Activated gamma-delta T cell treated with anti-CD3 and anti-CD28 coated beads, Interleukin-2, amount 50 U/mL, for 16 hours (primary cell): ENCODE measurements around the gene NFYC.

Experiments used
- DNase-seq: peaks from one replicate; pipeline ENCODE4 v3.0.0-alpha.2; 2020; ENCODE audit warnings: low read depth

NFYC gene

DNA sequence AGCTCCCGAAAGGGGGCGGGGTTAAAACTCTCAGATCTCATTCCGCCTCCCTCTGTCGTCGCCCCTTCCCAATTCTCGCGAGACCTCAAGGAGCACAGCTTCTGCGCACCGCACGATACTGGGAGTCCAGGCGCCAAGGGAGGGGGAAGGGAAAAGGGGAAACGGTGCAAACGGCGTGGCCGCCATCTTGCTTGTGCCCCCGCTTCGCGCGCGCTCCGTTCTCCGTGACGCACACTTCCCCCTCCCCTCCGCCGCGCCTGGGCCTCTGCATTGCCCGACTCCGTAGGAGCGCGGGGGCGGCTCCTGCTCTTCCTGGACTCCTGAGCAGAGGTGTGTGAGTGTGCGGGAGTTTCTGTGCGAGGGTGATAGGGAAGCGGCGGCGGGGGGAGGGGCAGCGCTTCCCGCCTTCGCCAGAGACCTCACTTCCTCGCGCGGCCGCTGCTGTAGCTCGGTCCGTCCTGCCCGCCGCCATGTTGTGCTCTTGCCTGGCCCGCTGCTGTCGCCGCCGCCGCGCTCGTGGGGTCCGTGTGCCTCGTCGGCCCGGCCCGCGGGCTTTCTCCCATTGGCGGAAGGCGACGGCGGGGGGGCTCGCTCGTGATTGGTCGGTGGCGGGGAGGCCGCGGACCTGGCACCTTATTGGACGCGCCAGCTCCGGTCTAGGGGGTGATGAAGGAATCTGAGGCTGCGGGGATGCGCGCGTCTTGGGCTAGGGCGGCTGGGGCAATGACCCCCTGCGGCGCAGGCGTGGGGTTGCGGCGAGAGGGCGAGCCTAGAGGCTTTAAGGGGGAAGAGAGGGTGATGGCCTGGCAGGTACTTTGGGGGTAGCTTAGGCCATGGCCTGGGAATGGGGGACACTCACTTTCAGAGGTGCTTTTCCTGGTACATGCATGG lies at the start of gene NFYC:
Gene NFYC, plus strand, starts transcription at position 167 of the 891 bp plus-strand sequence. CDS start 47,140 bp downstream, outside the sequence.
- DNase-seq, result peak; percentile 88

DNA sequence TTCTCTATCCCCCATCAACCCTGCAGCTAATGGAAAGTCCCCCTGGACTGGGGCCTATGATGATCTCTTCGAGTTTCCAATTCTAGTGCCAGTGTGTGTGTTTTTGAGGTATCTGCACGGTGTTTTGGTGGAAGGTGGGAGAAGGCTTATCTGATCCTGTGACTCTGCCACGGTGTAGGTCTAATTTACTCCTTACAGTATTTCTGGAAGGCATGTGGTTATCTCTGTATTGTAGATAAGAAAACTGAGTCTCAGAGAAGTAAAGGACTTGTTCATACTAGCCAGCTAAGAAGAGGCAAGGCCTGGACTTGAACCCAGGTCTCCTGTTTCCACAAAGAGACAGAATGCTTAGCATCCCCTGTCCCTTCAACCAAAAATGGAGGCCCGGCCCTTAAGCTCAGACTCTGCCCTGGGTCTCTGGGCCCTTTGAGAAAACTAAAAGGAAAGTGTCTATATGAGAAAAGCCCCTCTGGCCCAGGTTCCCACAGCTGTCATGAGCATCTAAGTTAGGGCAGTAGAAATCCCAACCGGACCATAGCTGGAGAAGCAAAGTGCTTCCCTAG lies 46.3 kb upstream of the NFYC start:
- DNase-seq, result no peak

DNA sequence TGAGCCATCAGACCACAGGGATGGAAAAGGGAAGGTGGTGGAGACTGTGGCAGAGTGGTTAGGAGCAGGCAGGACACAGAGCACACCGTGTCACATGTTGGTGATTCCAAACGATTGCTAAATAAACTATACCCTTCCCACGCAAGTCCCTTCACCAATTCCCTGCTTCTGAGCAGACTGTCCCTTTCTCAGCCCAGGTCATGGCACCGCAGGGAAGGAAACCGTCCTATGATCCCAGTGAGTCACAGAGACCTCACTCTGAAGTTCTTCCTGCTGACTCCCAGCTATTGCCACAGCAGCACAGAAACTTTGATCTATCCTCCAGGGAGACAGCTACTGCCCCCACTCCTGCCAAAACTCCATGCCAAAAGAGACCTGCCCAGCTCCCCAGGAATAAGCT lies 45.2 kb upstream of the NFYC start:
- no peak for DNase-seq

DNA sequence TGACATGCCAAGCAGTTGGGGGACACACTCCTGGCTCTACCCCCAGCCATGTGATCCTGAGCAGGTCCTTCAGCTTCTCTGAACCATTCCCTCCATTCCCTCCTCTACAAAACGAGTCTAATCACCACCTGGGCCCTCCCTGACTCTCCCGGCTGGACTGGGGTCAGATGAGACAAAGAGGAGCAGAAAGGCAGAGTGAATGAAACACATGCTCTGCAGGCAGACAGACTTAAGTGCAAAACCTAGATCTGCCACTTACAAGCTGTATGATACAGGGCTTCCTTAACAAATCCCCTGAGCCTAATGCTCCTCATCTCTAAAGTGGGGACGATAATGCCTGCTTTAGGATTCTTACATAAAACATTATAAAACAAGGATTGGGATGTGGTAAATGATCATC lies 43.3 kb upstream of the NFYC start:
- DNase-seq, result no peak

DNA sequence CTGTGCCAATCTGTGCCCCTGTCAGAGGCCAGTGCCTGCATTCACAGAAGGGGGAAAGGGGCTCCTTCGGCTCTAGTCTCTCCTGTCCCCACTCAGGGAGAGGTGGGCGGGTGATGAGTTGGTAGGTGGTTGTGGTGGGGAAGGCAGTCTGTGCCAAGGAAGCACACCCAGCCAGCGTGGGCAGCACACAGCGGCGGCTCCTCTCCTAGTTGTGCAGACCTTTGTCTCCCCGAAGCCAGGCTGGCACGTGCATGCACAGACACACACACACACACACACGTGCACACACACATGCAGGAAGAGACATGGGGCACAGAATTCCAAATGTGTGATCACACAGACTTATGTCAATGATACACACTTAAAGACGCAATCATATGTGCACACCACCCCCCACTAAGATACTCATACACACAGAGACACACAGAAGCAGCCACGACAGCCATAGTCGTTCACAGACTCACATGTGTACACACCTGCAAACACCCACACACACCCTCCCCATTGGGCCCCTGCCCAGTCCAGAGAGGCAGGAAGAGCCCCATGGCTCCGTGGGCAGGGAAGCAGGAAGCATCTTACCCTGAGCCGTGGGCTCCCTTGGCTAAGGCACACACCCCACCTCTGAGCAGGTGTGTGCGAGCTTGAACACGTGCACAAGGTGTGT lies 42.4 kb upstream of the NFYC start:
- DNase-seq, result no peak

DNA sequence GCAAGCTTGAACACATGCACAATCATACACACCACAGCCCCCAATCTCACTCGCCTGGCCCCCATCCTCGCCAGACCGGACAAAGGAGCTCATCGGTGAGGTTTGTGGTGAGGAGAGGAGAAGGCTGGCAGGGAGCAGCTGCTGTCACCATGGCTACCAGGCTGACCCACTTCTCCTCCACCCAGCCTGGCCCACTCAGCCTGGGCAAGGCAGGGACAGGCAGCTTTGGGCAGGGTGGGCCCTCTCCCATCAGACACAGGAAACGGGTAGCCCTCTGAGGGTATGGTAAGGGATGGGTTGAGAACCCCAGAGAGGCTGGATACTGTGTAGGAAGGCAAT lies 41.9 kb upstream of the NFYC start:
- no peak for DNase-seq

DNA sequence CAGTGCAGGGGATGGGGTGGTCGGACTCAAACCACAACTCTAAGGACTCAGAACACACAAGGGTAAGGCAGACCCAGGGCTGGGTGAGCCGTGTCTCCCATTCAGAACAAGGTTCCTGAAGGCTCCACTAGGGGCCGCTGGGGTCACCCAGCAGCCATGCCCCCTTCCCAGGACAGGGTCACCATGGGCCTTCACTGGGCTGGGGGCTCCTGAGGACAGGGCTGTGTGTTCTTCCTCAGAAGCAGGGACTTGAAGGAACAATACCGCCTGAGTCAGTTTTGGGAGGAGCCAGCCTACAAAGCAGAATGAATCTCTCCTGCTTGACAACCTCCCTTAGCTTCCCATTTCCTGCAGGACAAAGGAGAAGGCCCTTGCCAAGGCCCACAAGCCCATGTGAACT lies 41.4 kb upstream of the NFYC start:
- no peak for DNase-seq

DNA sequence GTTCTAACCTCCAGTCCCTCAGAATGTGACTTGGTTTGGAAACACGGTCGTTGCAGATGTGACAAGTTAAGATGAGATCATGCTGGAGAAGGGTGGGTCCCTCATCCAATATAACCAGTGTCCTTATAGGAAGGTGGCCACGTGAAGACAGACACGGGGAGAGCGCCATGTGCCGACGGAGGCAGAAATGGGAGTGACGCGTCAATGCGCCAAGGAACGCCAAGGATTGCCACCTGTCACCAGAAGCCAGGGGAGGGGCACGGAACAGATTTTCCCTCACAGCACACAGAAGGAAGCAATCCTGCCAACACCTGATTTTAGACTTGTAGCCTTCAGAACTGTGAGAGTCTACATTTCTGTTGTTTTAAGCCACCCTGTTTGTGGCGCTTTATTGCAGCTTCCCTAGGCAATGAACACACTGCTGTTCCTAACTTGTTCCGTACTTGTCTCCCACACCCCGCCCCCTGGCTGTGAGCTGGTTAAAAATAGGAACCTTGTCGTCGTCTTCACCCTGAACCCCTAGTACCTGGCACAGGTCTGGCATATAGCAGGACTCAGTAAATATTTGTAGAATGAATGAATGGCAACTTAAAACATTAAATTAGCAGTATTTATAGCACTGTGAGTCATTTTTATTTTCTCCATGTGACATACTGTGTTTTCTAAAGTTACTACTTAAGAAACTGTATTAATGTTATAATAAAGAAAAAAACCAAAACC lies 40.2 kb upstream of the NFYC start:
- no peak for DNase-seq

DNA sequence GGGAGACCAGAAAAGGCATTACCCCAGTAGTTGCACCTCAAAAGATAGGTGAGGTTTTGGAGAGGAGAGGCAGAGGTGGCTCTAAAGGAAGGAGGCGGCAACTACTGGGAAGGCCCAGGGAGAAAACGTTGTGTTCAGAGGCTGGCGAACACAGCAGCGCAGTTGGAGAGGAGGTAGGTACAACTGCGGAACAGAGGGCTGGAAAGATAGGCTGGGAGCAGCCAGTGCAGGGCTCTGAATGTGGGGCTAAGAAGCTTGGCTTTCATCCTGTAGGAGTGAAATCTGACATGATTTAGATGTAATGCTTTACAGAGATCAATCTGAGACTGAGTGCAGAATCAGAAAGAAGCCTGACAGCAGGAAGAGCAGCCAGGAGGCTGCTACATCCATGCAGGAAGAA lies 39.0 kb upstream of the NFYC start:
- no peak for DNase-seq

DNA sequence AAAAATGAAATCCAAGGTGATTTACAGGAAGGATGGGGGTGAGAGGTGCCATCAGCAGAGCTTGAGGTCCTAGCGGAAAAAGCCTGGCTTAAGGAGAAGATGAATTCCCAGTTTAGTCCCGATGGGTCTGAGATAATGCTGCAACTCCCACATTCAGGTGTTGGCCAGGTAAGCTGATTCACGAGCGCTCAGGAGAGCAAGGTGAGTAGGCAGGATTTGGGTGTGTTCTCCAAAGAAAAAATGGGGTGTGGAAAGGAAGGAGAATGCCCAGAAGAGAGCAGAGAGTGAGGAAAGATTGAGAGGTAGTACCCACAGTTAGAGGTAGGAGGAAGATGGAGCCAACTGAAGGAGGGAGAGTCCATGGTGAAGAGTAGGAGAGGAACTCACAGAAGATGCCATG lies 38.5 kb upstream of the NFYC start:
- DNase-seq, result no peak

DNA sequence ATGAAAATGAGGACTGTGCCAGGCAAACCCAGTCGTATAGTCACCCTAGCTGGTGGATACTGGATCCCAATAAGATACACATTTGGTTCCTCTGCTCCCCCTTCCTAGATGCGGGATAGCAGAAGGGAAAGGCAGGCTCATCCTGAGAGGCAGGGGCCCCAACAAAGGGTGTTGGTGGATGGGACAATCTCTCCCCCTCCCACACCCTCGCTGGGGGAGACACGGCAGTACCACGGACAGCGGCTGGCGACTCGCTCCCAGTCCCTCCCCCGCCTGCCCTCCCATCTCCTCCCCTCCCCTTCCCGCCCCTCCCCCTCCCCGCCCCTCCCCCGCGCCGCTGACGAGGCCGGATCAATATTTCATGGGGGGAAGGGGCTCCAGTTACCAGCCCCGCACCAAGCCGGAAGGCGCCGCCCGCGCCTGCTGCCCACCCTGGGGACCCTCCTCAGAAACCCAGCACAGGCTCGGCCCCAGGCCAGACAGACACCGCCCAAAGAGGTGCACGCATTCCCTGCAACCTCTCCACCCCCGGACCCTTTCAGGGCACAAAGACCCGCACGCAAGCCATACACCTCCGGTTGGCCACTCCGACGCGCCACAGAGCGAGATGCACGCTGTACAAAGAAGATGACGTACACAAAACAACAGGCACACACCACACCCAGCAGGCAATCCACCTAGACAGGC lies 37.5 kb upstream of the NFYC start:
- no peak for DNase-seq

DNA sequence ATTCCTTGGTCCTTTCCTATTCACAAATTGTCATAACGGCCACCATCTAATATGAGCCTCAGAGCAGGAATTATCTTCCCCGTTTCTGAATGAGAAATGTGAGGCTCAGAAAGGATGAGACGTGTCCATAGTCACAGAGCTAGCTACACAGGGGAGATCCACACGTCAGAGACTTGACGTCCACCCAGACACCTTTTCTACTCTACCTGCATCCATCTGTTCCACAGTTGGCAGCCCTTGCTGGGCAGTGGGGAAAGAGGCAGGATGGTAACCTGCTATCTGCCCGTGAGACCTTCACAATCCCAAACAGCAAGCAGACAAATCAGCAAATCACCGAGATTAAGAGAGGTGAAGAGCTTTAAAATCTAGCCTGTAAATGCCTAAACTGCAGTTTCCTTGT lies 34.5 kb upstream of the NFYC start:
- DNase-seq, result no peak

DNA sequence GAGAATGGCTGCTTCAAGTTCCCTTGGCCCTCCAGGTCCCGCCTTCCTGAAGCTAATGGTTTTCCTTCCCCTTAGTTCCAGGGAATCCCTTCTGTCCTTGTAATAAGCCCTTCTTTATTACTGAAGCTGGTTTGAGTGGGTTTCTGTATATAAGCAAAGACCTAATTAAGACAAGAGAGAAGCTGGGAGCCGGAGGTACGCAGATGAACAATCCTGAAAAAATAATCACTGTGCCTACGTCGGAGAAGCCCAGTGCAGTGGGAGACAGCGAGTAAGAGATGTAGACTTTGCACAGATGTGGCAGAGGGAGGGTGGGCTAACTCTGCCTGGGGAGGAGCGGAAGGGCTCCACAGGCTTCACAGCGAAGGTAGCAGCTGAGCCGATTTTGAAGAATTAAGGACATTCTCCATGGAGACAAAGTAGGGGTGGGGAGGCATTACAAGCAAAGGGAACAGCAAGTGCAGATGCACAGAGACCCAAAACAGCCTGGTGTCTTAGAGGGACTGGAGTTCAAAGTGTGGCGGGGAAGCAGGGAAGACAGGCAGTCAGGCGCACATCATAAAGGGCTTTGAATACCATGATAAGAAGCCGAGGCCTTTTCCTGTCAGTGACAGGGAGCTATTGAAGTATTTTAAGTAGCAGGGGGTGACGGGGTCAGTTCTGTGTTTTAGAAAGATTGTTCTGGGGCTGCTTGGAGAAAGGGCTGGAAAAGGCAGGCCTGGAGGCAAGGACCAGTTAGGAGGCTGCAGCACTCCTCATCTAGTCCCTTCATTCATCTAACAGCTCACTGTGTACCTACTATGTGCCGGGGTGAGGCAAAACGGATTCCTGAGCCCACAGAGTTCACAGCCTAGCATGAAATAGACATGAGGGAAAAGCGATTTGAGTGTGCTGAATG lies 32.5 kb upstream of the NFYC start:
- no peak for DNase-seq

DNA sequence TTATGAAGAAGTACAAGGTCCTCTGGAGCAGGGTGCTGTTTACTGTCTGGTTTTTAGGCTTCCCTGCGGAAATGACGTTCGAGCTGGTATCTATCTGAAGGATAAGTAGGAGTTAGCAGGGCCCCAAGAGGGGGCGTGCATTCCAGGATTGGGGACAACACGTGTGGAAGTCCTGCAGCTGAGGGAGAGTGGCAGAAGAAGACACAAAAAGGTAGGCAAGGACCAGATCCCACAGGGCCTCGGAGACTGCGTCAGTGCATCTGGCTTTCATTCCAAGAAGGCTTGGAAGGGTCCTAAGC lies 31.9 kb upstream of the NFYC start:
- no peak for DNase-seq

DNA sequence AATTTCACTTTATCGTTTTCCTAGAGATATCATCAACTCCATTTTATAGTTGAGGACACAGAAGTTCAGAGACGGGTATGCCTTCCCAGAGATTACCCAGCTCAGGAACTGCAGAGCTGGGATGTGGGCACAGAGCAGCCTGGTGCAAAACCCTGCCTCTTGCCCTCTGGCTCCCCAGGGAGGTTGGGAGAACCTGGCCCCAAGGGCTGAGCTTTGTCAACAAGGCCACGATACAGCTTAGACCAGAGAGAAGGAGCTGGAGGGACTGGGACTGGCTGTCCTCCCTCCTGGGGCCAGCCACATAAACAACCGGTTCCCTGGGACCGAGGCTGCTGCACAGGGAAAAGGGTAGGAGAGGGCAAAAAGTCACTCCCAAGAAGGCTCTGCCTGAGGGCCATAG lies 29.8 kb upstream of the NFYC start:
- no peak for DNase-seq

DNA sequence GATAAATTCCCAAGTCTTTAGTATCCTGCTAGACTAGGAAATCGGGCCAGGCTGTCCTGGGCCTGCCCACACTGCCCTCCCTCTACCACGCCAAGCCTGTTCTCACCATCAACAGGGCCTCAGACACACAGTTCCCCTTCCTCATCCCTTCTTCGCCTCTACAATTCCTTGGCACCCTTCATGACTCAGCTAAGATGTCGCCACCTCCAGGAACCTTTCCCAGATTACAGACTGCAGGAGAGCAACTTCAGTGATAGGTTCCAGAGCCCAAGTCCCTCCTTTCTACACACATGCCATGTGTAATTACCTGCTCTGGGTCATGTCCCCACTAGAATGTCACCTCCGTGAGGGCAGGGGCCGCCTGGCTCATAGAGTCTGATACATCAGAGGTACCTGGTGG lies 29.4 kb upstream of the NFYC start:
- DNase-seq, result no peak

DNA sequence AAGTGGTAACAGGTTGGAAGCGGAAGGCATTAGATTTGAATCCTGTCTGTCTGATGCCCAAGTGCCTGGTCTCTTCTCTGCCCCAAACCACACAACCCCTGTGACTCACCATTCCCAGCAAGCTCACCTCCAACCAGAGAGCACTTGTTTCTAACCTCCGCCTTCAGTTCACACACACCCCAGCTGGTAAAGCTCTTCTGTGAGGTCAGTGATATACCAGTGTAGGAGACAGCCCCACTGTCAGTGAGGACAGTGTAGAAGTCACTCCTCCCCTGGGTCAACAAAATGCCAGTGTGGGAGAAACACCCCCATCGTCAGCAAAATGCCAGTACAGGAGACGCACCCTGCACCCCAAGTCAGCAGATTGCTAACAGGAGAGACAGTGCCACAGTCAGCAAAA lies 28.6 kb upstream of the NFYC start:
- DNase-seq, result no peak

DNA sequence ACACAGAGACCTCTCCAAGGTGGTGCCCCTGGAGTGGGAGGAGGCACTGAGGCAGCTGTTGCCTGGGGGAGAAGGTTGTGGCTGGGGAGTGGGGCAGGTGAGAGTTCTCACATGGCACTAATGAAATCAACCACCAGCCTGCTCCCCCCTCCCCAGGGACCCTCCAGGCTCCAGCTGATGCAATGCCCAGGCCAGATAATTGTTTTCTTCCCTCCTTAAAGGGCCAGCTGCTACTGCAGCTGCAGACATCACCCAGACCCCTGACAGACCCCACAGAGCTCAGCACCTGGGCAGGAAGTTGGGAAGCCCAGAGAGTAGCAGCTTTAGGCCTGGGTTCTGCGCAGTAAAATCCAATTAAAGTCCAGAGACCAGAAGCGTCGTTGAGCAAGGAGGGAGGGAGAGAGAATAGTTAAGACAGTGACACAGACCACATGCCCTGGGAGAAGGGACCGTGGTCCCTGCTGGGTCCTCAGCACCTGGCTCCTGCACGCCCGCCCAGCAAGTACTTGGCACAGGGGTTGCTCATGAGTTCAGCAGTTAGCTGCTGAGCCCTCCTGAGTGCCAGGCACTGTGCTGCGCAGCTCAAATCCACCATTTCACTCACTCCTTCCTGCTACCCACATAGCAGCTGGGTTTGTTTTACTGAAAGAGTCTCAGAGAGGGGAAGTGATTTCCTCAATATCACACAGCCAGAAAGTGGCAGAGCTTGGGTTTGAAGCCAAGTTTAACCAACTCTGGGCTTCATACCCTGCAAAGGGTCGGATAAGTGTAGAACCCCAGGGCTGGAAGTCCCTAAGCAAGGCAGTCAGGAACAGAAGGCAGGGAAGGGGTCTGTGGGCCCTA lies 28.0 kb upstream of the NFYC start:
- DNase-seq, result no peak

DNA sequence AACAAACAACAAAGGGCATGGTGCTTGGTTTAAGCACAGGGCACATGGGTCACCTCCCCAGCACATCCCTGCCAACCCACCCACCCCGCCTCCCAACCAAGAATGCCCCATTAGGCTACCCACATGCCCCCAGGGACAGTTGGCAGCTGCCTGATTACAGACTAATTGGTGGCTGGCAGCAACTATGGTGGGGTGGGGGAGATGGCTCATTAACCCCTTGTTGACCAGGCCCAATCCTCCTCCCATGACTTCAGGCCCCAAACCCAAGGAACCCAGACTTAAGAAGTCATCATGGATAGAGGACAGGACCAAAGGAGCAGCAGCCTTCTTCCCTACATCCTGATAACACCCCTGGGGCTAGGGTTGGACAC lies 27.4 kb upstream of the NFYC start:
- no peak for DNase-seq

DNA sequence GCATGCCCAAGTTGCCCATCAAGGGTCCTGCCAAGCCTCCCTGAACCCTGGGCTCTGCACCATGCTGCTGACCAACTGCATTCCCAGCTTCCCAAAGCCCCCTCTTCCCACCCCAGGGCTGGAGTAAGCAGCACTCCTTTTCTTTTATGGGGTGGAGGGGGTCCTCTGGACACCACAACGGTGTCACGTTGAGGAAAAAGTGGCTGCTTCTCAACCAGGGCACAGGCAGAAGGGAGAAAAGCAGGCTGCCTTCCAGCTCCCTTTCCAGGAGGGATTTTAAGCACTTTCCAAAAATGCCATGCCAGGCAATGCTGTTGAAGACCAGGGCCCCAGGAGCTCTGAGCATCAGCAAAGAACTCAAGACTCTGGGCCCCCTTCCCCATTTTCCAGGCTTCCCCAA lies 26.7 kb upstream of the NFYC start:
- DNase-seq, result no peak
